Right lobe of liver (tissue), 6 donors: ENCODE results near the gene ARRDC3. TPM values are rescaled to one million over a fixed set of nuclear protein-coding genes. Genes with fewer than 3 reads are reported as not detected.

ENCODE experiments used
- ATAC-seq, 4 donors: fragments of 200-7000 bp; cut with Tn5 transposase; one replicate each; pipeline ENCODE4 v1.9.1; 2020; ENCODE audit warnings: mild to moderate bottlenecking in 4 of 4, moderate library complexity in 4 of 4
- DNase-seq, 3 donors: peaks; one replicate each; pipeline ENCODE4 v3.0.0-alpha.2; 2020
- H3K27ac ChIP-seq, 3 donors: fragments of 200-600 bp; one replicate each; pipeline ENCODE4 v1.8.0; 2022
- H3K27me3 ChIP-seq, 2 donors: fragments of 200-600 bp; one replicate each; pipeline ENCODE4 v1.8.0; 2022
- H3K36me3 ChIP-seq, 4 donors: fragments of 200-600 bp; sonication (generic) in 1 of 4; one replicate each; pipeline versions ENCODE4 v1.5.1 to v1.8.0; 2017 to 2022; ENCODE audit warnings: control low read depth in 1 of 4
- H3K4me1 ChIP-seq, 4 donors: fragments of 200-600 bp; sonication (generic) in 1 of 4; one replicate each; pipeline versions ENCODE4 v1.5.1 to v1.8.0; 2017 to 2022; ENCODE audit warnings: control low read depth in 1 of 4
- H3K4me3 ChIP-seq, 3 donors: fragments of 200-600 bp; one replicate each; pipeline ENCODE4 v1.8.0; 2022
- H3K9me3 ChIP-seq, 4 donors: fragments of 200-600 bp; sonication (generic) in 1 of 4; one replicate each; pipeline versions ENCODE4 v1.5.1 to v1.8.0; 2017 to 2022; ENCODE audit warnings: control low read depth in 1 of 4
- CTCF ChIP-seq, 4 donors: fragments of 200-600 bp in 3 of 4; fragments of 450-650 bp in 1 of 4; IDR thresholded peaks; one replicate each; pipeline versions ENCODE4 v1.5.1 to v1.8.0; 2016 to 2022; ENCODE audit warnings: antibody characterized with exemption in 4 of 4, mild to moderate bottlenecking in 2 of 4
- POLR2A ChIP-seq: fragments of 450-650 bp; IDR thresholded peaks from one replicate; pipeline ENCODE4 v1.6.1; 2017; ENCODE audit warnings: antibody characterized with exemption, mild to moderate bottlenecking
- WGBS: methylation state at CpG from one replicate; pipeline ENCODE4 v1.1.6; 2018; ENCODE audit warnings: low coverage, low lambda C conversion rate; ENCODE audit not compliant: insufficient coverage; ENCODE audit errors: missing lambda C conversion rate; 5-methylcytosine and 5-hydroxymethylcytosine counted together
- intact Hi-C, 2 donors: fragments of 100-400 bp; cut with DNase I; formaldehyde crosslinking; loops; one replicate each; pipeline versions ENCODE4 v1.11.2 to v1.14.1; 2022
- long read RNA-seq: library from polyadenylated mRNA; unstranded; transcript quantifications from one replicate; pipeline ENCODE4 v2.0.0, GENCODE V29; 2019
- total RNA-seq, 6 experiments: library from RNA; depleted of rRNA in 2 of 6; stranded (reverse); fragments of >200 nt in 2 of 6; fragmentation: NEBNext Ultra II Directional in 3 of 6; extraction: Animal tissue kit (Norgen Biotek cat#: 25700) in 3 of 6; gene quantifications; one replicate each; pipeline versions ENCODE4 v1.1.0 to v1.2.4, GENCODE V29; 2016 to 2023
- donor health status: DM: no; HTN: yes; CAD: no.
- donor health status: DM: no; HTN: no; CAD: no.
- donor health status: DM: no; HTN: no; CAD: no.
- donor health status: DM: no; HTN: yes; CAD: no.
- donor health status: DM: no; HTN: yes; CAD: no.

The ARRDC3 gene
- total RNA-seq = 10 to 100 TPM; 14.3 to 96.9 (median 46.0) TPM
- long read RNA-seq, full-length matches to known transcripts = 3 of 10 reads
- long read RNA-seq, partial matches to known transcripts = 1 of 10 reads
- long read RNA-seq, other reads (novel, unspliced or antisense) = 6 of 10 reads

GRCh38 chr5:91383027-91383955 lies at the start of gene ARRDC3:
Gene ARRDC3, minus strand, starts transcription at chr5:91383317. Its CDS starts 225 bp downstream, at chr5:91383092.
- Histone ChIP-seq H3K36me3 (peaks cover 0 to 5% (median 2%) of the 10 kb centered on the region in 4 donors), H3K9me3 (no peaks in the 10 kb centered on the region), H3K4me3 (peak within 1 kb of the TSS; percentile 66 to 74 (median 70)), H3K27ac (peak within 1 kb of the TSS; percentile 99 to 100 (median 99)), H3K4me1 (peaks cover 0 to 14% (median 0%) of the 10 kb centered on the region in 4 donors), H3K27me3 (no peaks in the 10 kb centered on the region)
- ATAC-seq (peak; percentile 55 to 77 (median 72)), DNase-seq (peak; percentile 97 to 99 (median 98))
- intact Hi-C loops = no loop called here
- under 1% methylated on average over 26 of the region's 49 CpGs for WGBS
- peak in 1 of 4 donors; percentile 13 for TF ChIP-seq CTCF (IDR thresholded peaks at IDR 0.05)
- peak; percentile 99 for TF ChIP-seq POLR2A

GRCh38 chr5:91430949-91431348 lies 47.8 kb upstream of the ARRDC3 start:
- intact Hi-C loops = no loop called here
- Histone ChIP-seq H3K27me3 (no peaks in the 10 kb centered on the region), H3K9me3 (no peaks in the 10 kb centered on the region), H3K27ac (no peak overlapping the region), H3K4me3 (no peak overlapping the region), H3K36me3 (no peaks in the 10 kb centered on the region), H3K4me1 (no peaks in the 10 kb centered on the region)
- ATAC-seq (no peak), DNase-seq (no peak)
- TF ChIP-seq CTCF (IDR thresholded peaks at IDR 0.05) (no peak), POLR2A (no peak)

- H3K27me3 ChIP-seq = no peaks in the 10 kb centered on the region
- TF ChIP-seq POLR2A (no peak), CTCF (IDR thresholded peaks at IDR 0.05) (no peak)
- intact Hi-C loops = no loop called here
Observed at GRCh38 chr5:91424638-91425436, 41.7 kb upstream of the ARRDC3 start.

GRCh38 chr5:91423871-91424270 lies 40.8 kb upstream of the ARRDC3 start:
- intact Hi-C loops = no loop called here
- 79% methylated on average over 2 of the region's 2 CpGs for WGBS
- no peak overlapping the region for H3K4me3 ChIP-seq
- H3K9me3 ChIP-seq = no peaks in the 10 kb centered on the region
- H3K36me3 ChIP-seq = no peaks in the 10 kb centered on the region
- DNase-seq (no peak), ATAC-seq (no peak)
- TF ChIP-seq POLR2A = no peak
- TF ChIP-seq CTCF (IDR thresholded peaks at IDR 0.05) = no peak
- H3K27ac ChIP-seq = no peak overlapping the region
- H3K4me1 ChIP-seq = no peaks in the 10 kb centered on the region
- H3K27me3 ChIP-seq = no peaks in the 10 kb centered on the region

More at GRCh38 chr5:91424638-91425436, 41.7 kb upstream of the ARRDC3 start:
- Histone ChIP-seq H3K36me3 (no peaks in the 10 kb centered on the region), H3K9me3 (no peaks in the 10 kb centered on the region), H3K4me1 (no peaks in the 10 kb centered on the region), H3K4me3 (no peak overlapping the region), H3K27ac (no peak overlapping the region)
- DNase-seq (no peak), ATAC-seq (no peak)
- 89% methylated on average over 2 of the region's 2 CpGs for WGBS
